Nephron (organoid): ENCODE results near the gene UNC79.

Experiments used
- H3K27ac Mint-ChIP-seq, 3 experiments: 2 replicates each; pipeline ENCODE4 v1.8.0; 2020; ENCODE audit warnings: mixed read lengths in 3 of 3, mild to moderate bottlenecking in 2 of 3, moderate library complexity in 1 of 3
- H3K27me3 Mint-ChIP-seq: 2 replicates; pipeline ENCODE4 v1.8.0; 2021; ENCODE audit warnings: low read depth, mild to moderate bottlenecking, moderate library complexity, mixed read lengths
- H3K36me3 Mint-ChIP-seq: 2 replicates; pipeline ENCODE4 v1.8.0; 2020; ENCODE audit warnings: low read depth, mixed read lengths
- H3K4me1 Mint-ChIP-seq: 2 replicates; pipeline ENCODE4 v1.8.0; 2020; ENCODE audit warnings: mixed read lengths
- H3K4me3 Mint-ChIP-seq, 3 experiments: 2 replicates each; pipeline ENCODE4 v1.8.0; 2020; ENCODE audit warnings: mild to moderate bottlenecking in 3 of 3, mixed read lengths in 3 of 3, moderate library complexity in 2 of 3
- H3K9me3 Mint-ChIP-seq: 2 replicates; pipeline ENCODE4 v1.8.0; 2020; ENCODE audit warnings: mixed read lengths
- TF ChIP-seq, protein P1 (sequence below), 3 experiments: fragments of 200-600 bp; sonication (generic); IDR thresholded peaks; one replicate each; pipeline ENCODE4 v1.5.0; 2021; ENCODE audit warnings: antibody characterized with exemption in 3 of 3; ENCODE audit not compliant: unreplicated experiment in 3 of 3

The UNC79 gene

GRCh38 chr14:93564918-93565317 lies 134.2 kb downstream of the UNC79 start:
- H3K36me3 Mint-ChIP-seq: no peaks in the 10 kb centered on the region
- H3K9me3 Mint-ChIP-seq: no peaks in the 10 kb centered on the region
- TF ChIP-seq, protein P1, sequence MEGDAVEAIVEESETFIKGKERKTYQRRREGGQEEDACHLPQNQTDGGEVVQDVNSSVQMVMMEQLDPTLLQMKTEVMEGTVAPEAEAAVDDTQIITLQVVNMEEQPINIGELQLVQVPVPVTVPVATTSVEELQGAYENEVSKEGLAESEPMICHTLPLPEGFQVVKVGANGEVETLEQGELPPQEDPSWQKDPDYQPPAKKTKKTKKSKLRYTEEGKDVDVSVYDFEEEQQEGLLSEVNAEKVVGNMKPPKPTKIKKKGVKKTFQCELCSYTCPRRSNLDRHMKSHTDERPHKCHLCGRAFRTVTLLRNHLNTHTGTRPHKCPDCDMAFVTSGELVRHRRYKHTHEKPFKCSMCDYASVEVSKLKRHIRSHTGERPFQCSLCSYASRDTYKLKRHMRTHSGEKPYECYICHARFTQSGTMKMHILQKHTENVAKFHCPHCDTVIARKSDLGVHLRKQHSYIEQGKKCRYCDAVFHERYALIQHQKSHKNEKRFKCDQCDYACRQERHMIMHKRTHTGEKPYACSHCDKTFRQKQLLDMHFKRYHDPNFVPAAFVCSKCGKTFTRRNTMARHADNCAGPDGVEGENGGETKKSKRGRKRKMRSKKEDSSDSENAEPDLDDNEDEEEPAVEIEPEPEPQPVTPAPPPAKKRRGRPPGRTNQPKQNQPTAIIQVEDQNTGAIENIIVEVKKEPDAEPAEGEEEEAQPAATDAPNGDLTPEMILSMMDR (IDR thresholded peaks at IDR 0.05; ENCODE audit: unreplicated experiment in 3 of 3): no peak
- no peak overlapping the region for H3K4me3 Mint-ChIP-seq
- no peak overlapping the region for H3K27ac Mint-ChIP-seq
- no peaks in the 10 kb centered on the region for H3K27me3 Mint-ChIP-seq
- H3K4me1 Mint-ChIP-seq: peaks cover 9% of the 10 kb centered on the region

DNA sequence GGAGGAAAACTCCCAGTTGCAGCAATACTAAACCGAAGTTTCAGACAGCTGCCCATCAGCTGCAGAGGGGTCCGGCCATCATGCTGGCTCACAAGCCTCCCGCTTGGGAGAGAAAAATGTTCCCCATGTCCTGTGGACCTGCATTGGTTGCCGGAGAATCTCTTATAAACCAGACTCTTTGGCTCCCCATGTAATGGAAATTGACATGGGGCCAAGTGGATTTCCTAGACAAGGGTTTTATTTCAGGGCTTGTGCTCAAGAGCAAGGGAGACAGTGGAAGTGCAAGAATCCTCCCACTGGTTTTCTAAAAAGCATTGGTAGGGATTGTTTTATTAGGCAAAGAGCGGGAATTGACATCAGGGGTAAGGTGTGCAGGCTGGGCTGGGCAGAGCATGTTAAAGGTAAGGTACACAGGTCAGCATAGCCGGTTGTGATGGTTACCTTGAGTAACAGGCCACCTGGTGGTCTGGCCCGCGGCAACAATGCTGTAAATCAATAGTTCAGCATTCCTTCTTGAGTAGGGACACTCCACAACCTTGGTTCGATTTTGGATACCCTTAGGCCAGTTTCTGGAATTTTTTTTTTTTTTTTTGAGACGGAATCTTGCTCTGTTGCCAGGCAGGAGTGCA lies 135.4 kb downstream of the UNC79 start:
- Mint-ChIP-seq H3K36me3 (no peaks in the 10 kb centered on the region), H3K27ac (no peak overlapping the region), H3K27me3 (no peaks in the 10 kb centered on the region), H3K4me3 (no peak overlapping the region), H3K9me3 (no peaks in the 10 kb centered on the region), H3K4me1 (peaks cover 9% of the 10 kb centered on the region)
- TF ChIP-seq, protein P1 (IDR thresholded peaks at IDR 0.05; ENCODE audit: unreplicated experiment in 3 of 3): no peak

GRCh38 chr14:93571275-93571674 lies 140.5 kb downstream of the UNC79 start:
- no peaks in the 10 kb centered on the region for H3K36me3 Mint-ChIP-seq
- TF ChIP-seq, protein P1 (IDR thresholded peaks at IDR 0.05; ENCODE audit: unreplicated experiment in 3 of 3): no peak
- H3K4me1 Mint-ChIP-seq: peaks cover under 1% of the 10 kb centered on the region
- H3K9me3 Mint-ChIP-seq: no peaks in the 10 kb centered on the region
- H3K27me3 Mint-ChIP-seq: no peaks in the 10 kb centered on the region
- H3K4me3 Mint-ChIP-seq: no peak overlapping the region
- no peak overlapping the region for H3K27ac Mint-ChIP-seq

- no peaks in the 10 kb centered on the region for H3K9me3 Mint-ChIP-seq
- H3K27me3 Mint-ChIP-seq: no peaks in the 10 kb centered on the region
- no peak overlapping the region for H3K27ac Mint-ChIP-seq
- no peaks in the 10 kb centered on the region for H3K36me3 Mint-ChIP-seq
- TF ChIP-seq, protein P1 (IDR thresholded peaks at IDR 0.05; ENCODE audit: unreplicated experiment in 3 of 3): no peak
- no peaks in the 10 kb centered on the region for H3K4me1 Mint-ChIP-seq
- no peak overlapping the region for H3K4me3 Mint-ChIP-seq
Measured at GRCh38 chr14:93579178-93579577, 148.4 kb downstream of the UNC79 start.

DNA sequence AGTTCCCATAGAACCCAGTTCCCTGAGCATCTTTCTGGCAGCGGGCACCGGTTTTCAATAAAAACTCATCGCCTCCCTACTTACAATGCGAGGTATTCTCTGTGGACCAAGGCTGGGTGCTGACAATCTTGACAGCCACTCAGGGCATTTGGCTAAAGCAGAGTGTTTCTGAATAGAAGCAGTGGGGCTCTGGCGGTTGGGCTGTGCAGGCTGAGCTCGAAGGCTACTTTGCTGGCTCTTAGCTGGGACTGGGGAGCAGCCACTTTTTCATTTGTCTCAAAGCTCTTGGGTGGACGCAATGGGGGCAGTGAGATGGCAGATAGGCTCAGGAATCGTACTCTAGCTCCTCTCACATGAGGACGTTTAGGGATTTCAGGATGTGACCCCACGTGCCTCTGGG lies 151.8 kb downstream of the UNC79 start:
- H3K4me1 Mint-ChIP-seq: no peaks in the 10 kb centered on the region
- peaks cover 4% of the 10 kb centered on the region for H3K27me3 Mint-ChIP-seq
- no peak overlapping the region for H3K4me3 Mint-ChIP-seq
- H3K27ac Mint-ChIP-seq: no peak overlapping the region
- H3K36me3 Mint-ChIP-seq: no peaks in the 10 kb centered on the region
- no peaks in the 10 kb centered on the region for H3K9me3 Mint-ChIP-seq
- TF ChIP-seq, protein P1 (IDR thresholded peaks at IDR 0.05; ENCODE audit: unreplicated experiment in 3 of 3): no peak

GRCh38 chr14:93587330-93587729 lies 156.6 kb downstream of the UNC79 start:
- Mint-ChIP-seq H3K4me1 (no peaks in the 10 kb centered on the region), H3K9me3 (no peaks in the 10 kb centered on the region), H3K27me3 (peaks cover 8% of the 10 kb centered on the region), H3K4me3 (no peak overlapping the region), H3K36me3 (no peaks in the 10 kb centered on the region), H3K27ac (no peak overlapping the region)
- TF ChIP-seq, protein P1 (IDR thresholded peaks at IDR 0.05; ENCODE audit: unreplicated experiment in 3 of 3): no peak
